IPS-18c (cell line): ENCODE results near the gene CCDC174.
"Not testable (repeated sequence)": the region's sequence is repeated elsewhere in the genome, so short reads cannot be mapped to it uniquely, and the experiment has no call there.

Experiments used
- H3K4me3 ChIP-seq: 2 replicates; pipeline ENCODE4 v1.7.0; 2013; ENCODE audit warnings: low read depth, mild to moderate bottlenecking, low read length, moderate library complexity; ENCODE audit not compliant: insufficient read depth
- H3K9me3 ChIP-seq: one replicate; pipeline ENCODE4 v1.6.1; 2013; ENCODE audit warnings: mild to moderate bottlenecking, low read length, moderate library complexity; ENCODE audit not compliant: control insufficient read depth, insufficient read depth

Gene CCDC174

GRCh38 chr3:14641346-14641745 is 10.2 kb upstream of the CCDC174 start:
- H3K9me3 ChIP-seq, result no peaks in the 10 kb centered on the region
- no peak overlapping the region for H3K4me3 ChIP-seq

GRCh38 chr3:14645453-14645852 is 6.1 kb upstream of the CCDC174 start:
- H3K4me3 ChIP-seq, result no peak overlapping the region
- H3K9me3 ChIP-seq, result no peaks in the 10 kb centered on the region

GRCh38 chr3:14646131-14646573 is 5.4 kb upstream of the CCDC174 start:
- no peak overlapping the region for H3K4me3 ChIP-seq
- no peaks in the 10 kb centered on the region for H3K9me3 ChIP-seq

GRCh38 chr3:14646589-14647413 is 4.8 kb upstream of the CCDC174 start:
- no peaks in the 10 kb centered on the region for H3K9me3 ChIP-seq
- H3K4me3 ChIP-seq, result no peak overlapping the region

- Histone ChIP-seq H3K4me3 (no peak overlapping the region), H3K9me3 (no peaks in the 10 kb centered on the region)
These were observed 3.3 kb upstream of the CCDC174 start for GRCh38 chr3:14647976-14648955.

GRCh38 chr3:14649466-14649865 is 2.1 kb upstream of the CCDC174 start:
- Histone ChIP-seq H3K4me3 (no peak overlapping the region), H3K9me3 (no peaks in the 10 kb centered on the region)

GRCh38 chr3:14650193-14650592 is 1.4 kb upstream of the CCDC174 start:
- H3K9me3 ChIP-seq, result no peaks in the 10 kb centered on the region
- no peak overlapping the region for H3K4me3 ChIP-seq

GRCh38 chr3:14652360-14652907 is 872 bp downstream of the CCDC174 start:
- peak overlapping the region; percentile 93 for H3K4me3 ChIP-seq
- H3K9me3 ChIP-seq, result not testable (repeated sequence)

GRCh38 chr3:14657579-14657978 is 6.0 kb downstream of the CCDC174 start:
- Histone ChIP-seq H3K4me3 (no peak overlapping the region), H3K9me3 (no peaks in the 10 kb centered on the region)

GRCh38 chr3:14658978-14659377 is 7.4 kb downstream of the CCDC174 start:
- H3K4me3 ChIP-seq, result no peak overlapping the region
- H3K9me3 ChIP-seq, result no peaks in the 10 kb centered on the region

- Histone ChIP-seq H3K9me3 (no peaks in the 10 kb centered on the region), H3K4me3 (no peak overlapping the region)
These were observed 9.4 kb downstream of the CCDC174 start for GRCh38 chr3:14660942-14661341.

- H3K9me3 ChIP-seq, result no peaks in the 10 kb centered on the region
- no peak overlapping the region for H3K4me3 ChIP-seq
These were observed 12.0 kb downstream of the CCDC174 start for GRCh38 chr3:14663396-14664135.

GRCh38 chr3:14664170-14664569 is 12.6 kb downstream of the CCDC174 start:
- Histone ChIP-seq H3K4me3 (no peak overlapping the region), H3K9me3 (no peaks in the 10 kb centered on the region)

GRCh38 chr3:14672588-14672987 is 21.0 kb downstream of the CCDC174 start:
- H3K4me3 ChIP-seq, result no peak overlapping the region
- H3K9me3 ChIP-seq, result peaks cover 2% of the 10 kb centered on the region

- Histone ChIP-seq H3K4me3 (no peak within 1 kb of the TSS), H3K9me3 (peaks cover 2% of the 10 kb centered on the region)
These were observed 23.3 kb downstream of the CCDC174 start, which contains the start of gene C3orf20 for GRCh38 chr3:14674841-14675240. TSS of gene C3orf20 (plus strand) at chr3:14675141. CDS start at chr3:14682714, 7,573 bp downstream.

- Histone ChIP-seq H3K4me3 (no peak overlapping the region), H3K9me3 (peaks cover 2% of the 10 kb centered on the region)
These were observed 25.3 kb downstream of the CCDC174 start for GRCh38 chr3:14676881-14677280.

- Histone ChIP-seq H3K4me3 (no peak overlapping the region), H3K9me3 (peaks cover 2% of the 10 kb centered on the region)
These were observed 26.5 kb downstream of the CCDC174 start for GRCh38 chr3:14678015-14678503.
